ENCODE measurements around the gene TRAPPC14. TPM values are rescaled to one million over a fixed set of nuclear protein-coding genes. Genes with fewer than 3 reads are reported as not detected.
A peak's percentile ranks its signal among the peaks of the same experiment; 100 is the strongest.

Gene TRAPPC14
- total and polyA plus RNA-seq, 9 of the 15 experiments (the other 6 are each of a cell fraction or from before 2014, with no cell fraction given) = 0.42 to 45.9 (median 18.2) TPM

- TF ChIP-seq BRF2 (IDR thresholded peaks at IDR 0.05; ENCODE audit: borderline replicate concordance, insufficient read depth, insufficient read length) = no peak
- no peak for TF ChIP-seq SAP30 (IDR thresholded peaks at IDR 0.05; ENCODE audit: borderline replicate concordance, insufficient read depth, low read depth, low read length, poor library complexity, severe bottlenecking)
- peak; percentile 39; the same call in 1 of the 2 replicates for TF ChIP-seq JUN (IDR thresholded peaks at IDR 0.05; ENCODE audit: borderline replicate concordance, low read depth, low read length)
- TF ChIP-seq JUN (CRISPR knock-in tag; IDR thresholded peaks at IDR 0.05; ENCODE audit: borderline replicate concordance) = no peak
- peak; percentile 68 for TF ChIP-seq TBP (optimal IDR thresholded peaks at IDR 0.05; ENCODE audit: low read depth, low read length)
- no peak for TF ChIP-seq ZNF780A (CRISPR knock-in tag; IDR thresholded peaks at IDR 0.05)
- no peak for TF ChIP-seq REST (IDR thresholded peaks at IDR 0.05; ENCODE audit: borderline replicate concordance)
- no peak for TF ChIP-seq REST (CRISPR knock-in tag; IDR thresholded peaks at IDR 0.05; ENCODE audit: low read depth)
- no peak for TF ChIP-seq XRCC3 (IDR thresholded peaks at IDR 0.05)
- no peak for TF ChIP-seq HSF4 (CRISPR knock-in tag; IDR thresholded peaks at IDR 0.05; ENCODE audit: borderline replicate concordance)
- no peak for TF ChIP-seq U2AF1 (optimal IDR thresholded peaks at IDR 0.05; ENCODE audit: low read depth, low read length)
- no peak; the same call in 1 of the 2 replicates for TF ChIP-seq MEF2D (tag; conservative IDR thresholded peaks at IDR 0.05; ENCODE audit: low read depth)
- TF ChIP-seq ZFX (CRISPR knock-in tag; IDR thresholded peaks at IDR 0.05) = peak; percentile 92
Observed at GRCh38 chr7:100126931-100127865, 31.3 kb downstream of the TRAPPC14 start, which contains the start of gene MBLAC1 (continued).
